IMR-90 (cell line): ENCODE data around the gene NPB. TPM values are rescaled to one million over a fixed set of nuclear protein-coding genes. Genes with fewer than 3 reads are reported as not detected.
A peak's percentile ranks its signal among the peaks of the same experiment; 100 is the strongest.

Experiments used
- ATAC-seq: fragments of 200-7000 bp; cut with Tn5 transposase; 2 replicates; pipeline ENCODE4 v1.9.1; 2020; ENCODE audit warnings: low read depth, mild to moderate bottlenecking, moderate library complexity
- BruUV-seq: library from RNA; stranded (reverse); fragments of 400-500 nt; replicated peaks from 2 replicates; lab custom pipeline; 2021; lab: Mats Ljungman, UMichigan
- CTCF ChIA-PET: fragments of 300-600 bp; formaldehyde crosslinking; extraction: SDS; loops from one replicate; lab custom pipeline; 2021; ENCODE audit warnings: antibody characterized with exemption; lab: Yijun Ruan, JAX
- POLR2A ChIA-PET: fragments of 300-600 bp; sonication (Branson Sonifier 250); formaldehyde crosslinking; loops from one replicate; lab custom pipeline; 2022; ENCODE audit warnings: antibody characterized with exemption; ENCODE audit not compliant: unreplicated experiment; lab: Charles Lee
- DNase-seq: peaks from one replicate; pipeline ENCODE4 v3.0.0; 2013
- H2AFZ ChIP-seq: replicated peaks from 2 replicates; pipeline ENCODE3; 2013; ENCODE audit warnings: low read length, mild to moderate bottlenecking; ENCODE audit not compliant: poor library complexity
- H2AK5ac ChIP-seq: 2 replicates; pipeline ENCODE4 v1.6.1; 2013; ENCODE audit warnings: low read depth, low read length, inconsistent platforms
- H2AK9ac ChIP-seq: replicated peaks from 2 replicates; pipeline ENCODE3; 2013; ENCODE audit warnings: mild to moderate bottlenecking, low read depth, low read length, moderate library complexity; ENCODE audit not compliant: poor library complexity
- H2BK120ac ChIP-seq: 2 replicates; pipeline ENCODE4 v1.6.1; 2013; ENCODE audit warnings: low read depth, low read length, inconsistent platforms
- H2BK15ac ChIP-seq: 3 replicates; pipeline ENCODE4 v1.6.1; 2013; ENCODE audit warnings: low read depth, low read length, inconsistent platforms
- H2BK20ac ChIP-seq: 2 replicates; pipeline ENCODE4 v1.6.1; 2013; ENCODE audit warnings: low read depth, mild to moderate bottlenecking, inconsistent platforms, low read length, moderate library complexity
- H2BK5ac ChIP-seq: 2 replicates; pipeline ENCODE4 v1.6.1; 2013; ENCODE audit warnings: mild to moderate bottlenecking, low read depth, low read length, inconsistent platforms; ENCODE audit not compliant: poor library complexity, severe bottlenecking
- H3K14ac ChIP-seq: replicated peaks from 2 replicates; pipeline ENCODE4 v1.6.1; 2013; ENCODE audit warnings: low read depth, low read length, inconsistent platforms
- H3K18ac ChIP-seq: 2 replicates; pipeline ENCODE4 v1.6.1; 2013; ENCODE audit warnings: low read depth, low read length, control low read depth
- H3K23ac ChIP-seq: 2 replicates; pipeline ENCODE4 v1.6.1; 2013; ENCODE audit warnings: low read depth, low read length, inconsistent platforms
- H3K27ac ChIP-seq: 2 replicates; pipeline ENCODE4 v1.5.1; 2013; ENCODE audit warnings: mild to moderate bottlenecking, control low read depth, low read length; ENCODE audit not compliant: insufficient read depth
- H3K27me3 ChIP-seq: 2 replicates; pipeline ENCODE4 v1.6.1; 2013; ENCODE audit warnings: low read length; ENCODE audit not compliant: control insufficient read depth, insufficient read depth
- H3K36me3 ChIP-seq: 2 replicates; pipeline ENCODE4 v1.6.1; 2013; ENCODE audit warnings: low read length, mixed read lengths; ENCODE audit not compliant: control insufficient read depth, insufficient read depth
- H3K4ac ChIP-seq: 2 replicates; pipeline ENCODE4 v1.6.1; 2013; ENCODE audit warnings: low read depth, low read length, inconsistent platforms
- H3K4me1 ChIP-seq: 2 replicates; pipeline ENCODE4 v1.6.1; 2013; ENCODE audit warnings: low read length, mixed read lengths; ENCODE audit not compliant: control insufficient read depth, insufficient read depth
- H3K4me2 ChIP-seq: 2 replicates; pipeline ENCODE4 v1.6.1; 2013; ENCODE audit warnings: low read depth, mild to moderate bottlenecking, control low read depth, low read length, moderate library complexity
- H3K4me3 ChIP-seq: 2 replicates; pipeline ENCODE4 v1.5.1; 2013; ENCODE audit warnings: low read depth, mild to moderate bottlenecking, control low read depth, low read length, moderate library complexity; ENCODE audit not compliant: insufficient read depth
- H3K56ac ChIP-seq: 2 replicates; pipeline ENCODE4 v1.6.1; 2013; ENCODE audit warnings: low read length, inconsistent platforms; ENCODE audit not compliant: insufficient read depth; ENCODE audit errors: extremely low read depth
- H3K79me1 ChIP-seq, 2 experiments: 2 replicates each; pipeline ENCODE4 v1.6.1; 2013; ENCODE audit warnings: low read length in 2 of 2, inconsistent platforms in 1 of 2, low read depth in 1 of 2
- H3K9ac ChIP-seq: 2 replicates; pipeline ENCODE4 v1.6.1; 2013; ENCODE audit warnings: low read depth, low read length, control low read depth
- H3K9me1 ChIP-seq: 2 replicates; pipeline ENCODE4 v1.6.1; 2013; ENCODE audit warnings: low read length, inconsistent platforms; ENCODE audit not compliant: insufficient read depth
- H3K9me3 ChIP-seq: 2 replicates; pipeline ENCODE4 v1.6.1; 2013; ENCODE audit warnings: low read length; ENCODE audit not compliant: control insufficient read depth, insufficient read depth
- H4K20me1 ChIP-seq: 2 replicates; pipeline ENCODE4 v1.6.1; 2013; ENCODE audit warnings: low read length, inconsistent platforms; ENCODE audit not compliant: insufficient read depth
- H4K5ac ChIP-seq: 2 replicates; pipeline ENCODE4 v1.6.1; 2013; ENCODE audit warnings: mild to moderate bottlenecking, low read depth, low read length, control low read depth
- H4K8ac ChIP-seq, 2 experiments: 2 replicates each; pipeline ENCODE4 v1.6.1; 2013; ENCODE audit warnings: low read depth in 2 of 2, low read length in 2 of 2, control low read depth in 1 of 2, inconsistent platforms in 1 of 2
- H4K91ac ChIP-seq: 2 replicates; pipeline ENCODE4 v1.6.1; 2013; ENCODE audit warnings: low read depth, low read length, inconsistent platforms; ENCODE audit not compliant: insufficient read depth
- CTCF ChIP-seq: conservative IDR thresholded peaks from 2 replicates; pipeline ENCODE4 v1.5.1; 2012; ENCODE audit warnings: mild to moderate bottlenecking, low read depth, low read length, improper control_type of control experiment
- FOS ChIP-seq: fragments of 150-350 bp; IDR thresholded peaks from 2 replicates; pipeline ENCODE4 v1.6.1; 2016; ENCODE audit warnings: low read depth, low read length
- MXI1 ChIP-seq: IDR thresholded peaks from 2 replicates; pipeline ENCODE4 v1.6.1; 2012; ENCODE audit warnings: low read depth, mild to moderate bottlenecking, low read length, moderate library complexity, borderline replicate concordance
- WGBS, 2 experiments: methylation state at CpG; one replicate each; pipeline versions ENCODE4 v1.1.5 to v1.1.7; 2013; ENCODE audit warnings: missing lambda C conversion rate in 2 of 2; ENCODE audit not compliant: insufficient read length in 1 of 2; ENCODE audit errors: extremely low coverage in 2 of 2; 5-methylcytosine and 5-hydroxymethylcytosine counted together
- dilution Hi-C: fragments of 300-500 bp; cut with HindIII; formaldehyde crosslinking; loops from one replicate; pipeline ENCODE4 v1.14.3; 2018; ENCODE audit warnings: low sequenced_read_pairs; ENCODE audit not compliant: unreplicated experiment
- in situ Hi-C: fragments of 300-500 bp; cut with MboI; formaldehyde crosslinking; loops from 3 replicates; pipeline ENCODE4 v1.14.3; 2019; ENCODE audit warnings: low sequenced_read_pairs, inconsistent platforms, mixed read lengths
- intact Hi-C: fragments of 100-400 bp; cut with micrococcal nuclease; formaldehyde crosslinking; loops from 2 replicates; pipeline ENCODE4 v1.10.0; 2022
- polyA plus RNA-seq, 3 experiments: library from polyadenylated mRNA; depleted of rRNA; stranded (reverse); fragments of >200 nt; gene quantifications; 2 replicates each; pipeline ENCODE4 v1.2.3, GENCODE V29; 2012; ENCODE audit warnings: low replicate concordance in 1 of 3
- total RNA-seq: library from RNA; depleted of rRNA; stranded (reverse); fragments of >200 nt; gene quantifications from 2 replicates; pipeline ENCODE4 v1.2.3, GENCODE V29; 2012

Gene NPB
- total and polyA plus RNA-seq, 2 of the 4 experiments (the other 2 are of a cell fraction) = 0.51 TPM; not detected in 1

GRCh38 chr17:81906476-81907218 lies 4.6 kb downstream of the NPB start:
- CTCF ChIA-PET = no interaction called here
- 0 out of 2 replicates have a peak, but pooled peaks cover 4% of the 10 kb centered on the region for H3K9me1 ChIP-seq

More at GRCh38 chr17:81906476-81907218, 4.6 kb downstream of the NPB start:
- Histone ChIP-seq H3K79me1 (peaks cover 0 to 15% of the 10 kb centered on the region in 2 experiments; a peak in 2 of 4 replicates), H2AFZ (peak overlapping the region; percentile 40), H3K4me2 (no peak overlapping the region), H2BK15ac (no peak overlapping the region), H3K9ac (no peak overlapping the region), H3K4ac (no peak overlapping the region), H3K27ac (no peak overlapping the region), H3K4me3 (no peak overlapping the region), H3K36me3 (peaks cover 14% of the 10 kb centered on the region; the same call in 1 of the 2 replicates), H2BK120ac (no peak overlapping the region), H3K23ac (no peak overlapping the region), H2AK5ac (no peak overlapping the region), H2BK20ac (no peak overlapping the region), H4K5ac (no peak overlapping the region), H4K20me1 (peaks cover 8% of the 10 kb centered on the region), H3K14ac (no peak overlapping the region), H2BK5ac (no peak overlapping the region), H3K9me3 (no peaks in the 10 kb centered on the region), H3K18ac (no peak overlapping the region), H3K27me3 (no peaks in the 10 kb centered on the region), H3K4me1 (peaks cover 6% of the 10 kb centered on the region), H2AK9ac (no peak overlapping the region), H4K8ac (no peak overlapping the region), H4K91ac (no peak overlapping the region), H3K56ac (no peak overlapping the region)
- no peak for DNase-seq
- POLR2A ChIA-PET = no interaction called here
- BruUV-seq = no TSS peak
- ATAC-seq = no peak
- TF ChIP-seq FOS (no peak), CTCF (0 out of 2 replicates have a peak, but pooled peaks have one; percentile 5), MXI1 (no peak)
- dilution Hi-C loops = no loop called here
- in situ Hi-C loops = no loop called here
- intact Hi-C loops = no loop called here
- WGBS, 2 experiments = 90% methylated on average over 5 of the region's 15 CpGs; no CpG with 5 or more reads in 1 of the 2 experiments
